ENCODE data around the gene ZNF598. TPM values are rescaled to one million over a fixed set of nuclear protein-coding genes. Genes with fewer than 3 reads are reported as not detected.

Gene ZNF598
- total RNA-seq, 1 donor from 2014 or later: 42.1 TPM

DNA sequence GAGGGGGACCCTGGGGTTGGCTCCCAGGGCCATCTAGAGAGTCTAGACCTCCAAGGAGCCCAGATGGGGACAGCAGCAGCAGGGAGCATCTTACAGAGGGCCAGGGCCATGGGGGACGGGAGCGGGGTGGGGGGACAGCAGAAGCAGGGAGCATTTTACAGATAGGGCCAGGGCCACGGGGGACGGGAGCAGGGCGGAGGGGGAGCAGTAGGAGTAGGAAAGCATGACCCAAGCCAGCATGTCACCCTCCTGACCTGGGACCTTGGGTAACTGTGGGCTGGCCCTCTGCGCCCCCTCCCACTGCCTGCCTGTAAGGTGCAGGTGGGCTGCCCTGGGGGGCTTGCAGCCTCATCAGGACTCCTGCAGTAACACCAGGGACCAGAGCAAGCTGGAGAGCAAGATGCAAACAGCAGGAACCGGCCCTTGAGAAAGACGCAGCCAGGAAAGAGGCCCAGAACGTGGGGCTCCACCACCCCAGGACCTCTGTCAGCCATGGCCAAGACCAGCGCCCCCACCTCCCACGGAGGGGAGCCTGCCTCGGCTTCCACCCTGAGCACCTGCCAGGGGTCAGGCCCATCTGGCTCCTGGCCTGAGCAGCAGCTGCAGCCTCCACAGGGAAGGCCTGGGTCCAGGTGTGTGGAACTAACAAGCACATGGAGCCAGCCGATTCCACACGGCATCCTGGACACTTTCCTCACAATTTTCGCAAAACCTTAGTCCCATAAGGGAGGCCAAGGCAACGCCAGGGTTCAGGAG is 2.4 kb downstream of the ZNF598 start:
- DNase-seq (ENCODE audit: low spot score): no peak

DNA sequence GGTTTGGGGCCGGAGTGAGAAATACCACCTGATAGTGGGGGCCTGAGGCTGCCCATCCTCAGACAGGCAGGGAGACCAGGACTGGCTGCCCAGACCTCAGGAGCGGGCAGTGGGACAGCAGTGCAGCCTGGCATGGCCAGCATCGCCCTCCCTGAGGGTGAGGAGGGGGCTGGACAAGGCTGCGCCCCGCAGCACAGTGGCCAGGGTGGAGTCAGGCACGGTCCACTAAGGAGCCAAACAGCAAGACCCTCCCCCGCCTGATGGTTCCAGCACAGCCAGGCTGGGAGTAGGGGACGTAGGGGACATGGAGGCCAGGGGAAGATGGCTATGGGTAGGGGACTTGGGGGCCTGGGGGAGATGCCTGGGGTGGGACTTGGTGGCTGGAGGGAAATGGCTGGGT is 3.3 kb downstream of the ZNF598 start:
- no peak for DNase-seq (ENCODE audit: low spot score)

DNA sequence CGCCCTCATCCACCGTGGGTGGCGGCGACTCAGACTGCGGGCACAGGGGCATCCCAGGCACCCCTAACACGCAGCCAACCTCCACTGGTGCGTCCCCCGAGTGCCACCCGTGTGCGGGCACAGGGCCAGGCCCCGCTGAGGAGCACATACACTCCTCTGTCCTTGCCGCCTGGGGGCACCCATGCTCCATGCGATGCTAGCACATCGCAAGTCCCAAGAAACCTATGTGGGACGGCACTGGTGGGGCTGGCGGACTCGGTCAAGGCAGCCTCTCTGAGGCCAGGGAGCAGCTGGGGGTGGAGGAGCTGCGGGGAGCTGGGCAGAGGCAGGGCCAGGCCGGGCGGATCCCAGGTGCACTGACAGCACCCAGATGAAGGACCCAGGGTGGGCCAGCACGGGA is 4.0 kb downstream of the ZNF598 start:
- no peak for DNase-seq (ENCODE audit: low spot score)

DNA sequence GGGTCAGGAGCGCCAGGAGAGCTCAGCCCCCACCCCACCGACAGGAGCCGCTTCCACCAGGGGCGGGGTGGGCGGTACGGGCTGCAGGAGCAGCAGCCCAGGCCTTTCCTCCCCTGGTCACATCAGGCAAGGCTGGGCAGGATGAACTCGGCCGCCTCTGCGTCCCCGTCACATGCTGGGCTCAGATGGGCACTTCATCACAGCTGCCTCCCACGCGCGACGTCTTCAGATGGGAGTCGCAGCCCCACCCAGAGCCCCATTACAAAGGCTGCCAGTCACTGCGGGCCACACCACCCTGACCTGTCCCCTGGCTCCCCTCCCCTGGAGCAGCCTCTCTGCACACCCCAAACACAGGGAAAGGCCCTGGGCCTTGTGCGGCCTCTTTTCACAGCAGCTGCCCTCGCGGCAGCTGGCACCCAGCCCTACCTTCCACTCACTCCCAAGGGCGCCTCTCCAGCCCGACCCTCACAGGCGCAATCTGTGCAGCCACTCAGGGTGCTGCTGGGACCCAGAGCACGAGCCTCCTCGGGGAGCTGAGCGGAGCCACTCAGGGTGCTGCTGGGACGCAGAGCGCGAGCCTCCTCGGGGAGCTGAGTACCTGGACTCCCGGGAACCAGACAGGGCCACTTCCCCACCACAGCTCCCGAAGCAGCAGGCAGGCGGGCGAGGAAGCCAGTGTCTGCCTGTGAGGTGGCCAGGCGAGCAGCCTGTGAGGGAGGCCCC is 4.7 kb downstream of the ZNF598 start:
- DNase-seq (ENCODE audit: low spot score): no peak

DNA sequence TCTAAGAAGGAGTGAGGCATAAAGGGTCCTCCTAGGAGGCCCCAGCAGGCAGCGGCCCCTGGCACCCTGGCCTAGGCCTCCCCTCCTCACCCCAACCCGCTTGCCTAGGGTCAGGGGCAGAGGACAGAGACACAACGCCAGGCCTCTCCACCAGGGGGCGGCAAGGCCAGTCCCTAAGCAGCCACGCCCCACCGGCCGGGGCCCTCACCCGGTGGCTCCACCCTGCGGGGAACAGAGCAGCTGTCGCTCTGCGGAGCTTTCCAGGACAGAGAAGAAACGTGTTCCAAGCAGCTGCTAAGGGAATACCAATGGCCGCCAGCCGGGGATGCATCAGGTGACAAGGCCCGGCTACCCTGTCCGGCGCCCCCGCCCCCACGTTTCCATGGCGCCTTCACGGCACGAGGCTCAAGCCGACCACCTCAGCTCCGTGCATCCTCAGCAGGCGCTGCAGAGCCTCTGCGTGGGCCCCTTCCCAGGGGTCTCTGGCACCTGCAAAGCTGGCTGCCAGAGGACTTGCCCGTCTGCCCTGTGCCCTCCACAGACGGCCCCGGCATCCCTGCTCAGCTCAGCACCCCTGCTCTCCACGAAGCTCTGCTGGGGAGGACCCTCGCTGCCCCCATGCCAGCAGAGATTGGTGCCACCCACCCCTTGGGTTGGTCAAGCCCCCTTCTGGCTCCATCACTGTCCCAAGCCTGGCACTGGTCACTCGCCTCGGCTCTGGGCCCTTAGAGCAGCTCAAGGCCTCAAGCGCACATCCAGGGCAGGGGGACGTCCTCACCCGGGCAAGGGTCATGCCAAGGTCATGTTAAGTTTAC is 5.6 kb downstream of the ZNF598 start:
- peak; percentile 82 for DNase-seq (ENCODE audit: low spot score)

DNA sequence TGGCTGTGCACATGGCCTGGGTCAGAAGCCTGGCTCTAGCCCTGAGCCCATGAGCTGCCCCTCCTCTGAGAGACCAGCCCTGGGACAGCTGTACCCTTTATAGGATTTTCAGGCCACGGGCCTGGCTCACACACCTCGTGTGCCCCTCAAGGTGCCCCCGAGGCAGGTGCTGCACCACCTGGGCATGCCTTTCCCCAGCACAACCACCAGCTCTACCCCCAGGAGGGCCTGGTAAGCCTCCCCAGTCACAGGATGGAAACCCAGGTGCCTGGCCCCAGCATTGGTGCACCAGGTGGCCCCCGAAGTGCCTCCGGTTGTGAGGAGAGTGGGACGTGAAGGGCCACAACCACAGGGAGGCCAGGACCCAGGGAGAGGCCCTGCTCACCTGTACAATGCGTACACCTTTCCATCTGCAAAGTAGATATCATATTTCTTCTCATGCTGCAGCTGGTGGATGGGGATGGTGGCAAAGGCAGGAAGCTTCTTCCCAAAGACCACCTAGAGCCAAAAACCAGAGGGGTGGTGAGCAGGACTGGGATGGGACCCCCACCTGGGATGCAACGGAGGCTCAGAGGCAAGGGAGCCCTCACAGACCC is 6.3 kb downstream of the ZNF598 start:
- no peak for DNase-seq (ENCODE audit: low spot score)

DNA sequence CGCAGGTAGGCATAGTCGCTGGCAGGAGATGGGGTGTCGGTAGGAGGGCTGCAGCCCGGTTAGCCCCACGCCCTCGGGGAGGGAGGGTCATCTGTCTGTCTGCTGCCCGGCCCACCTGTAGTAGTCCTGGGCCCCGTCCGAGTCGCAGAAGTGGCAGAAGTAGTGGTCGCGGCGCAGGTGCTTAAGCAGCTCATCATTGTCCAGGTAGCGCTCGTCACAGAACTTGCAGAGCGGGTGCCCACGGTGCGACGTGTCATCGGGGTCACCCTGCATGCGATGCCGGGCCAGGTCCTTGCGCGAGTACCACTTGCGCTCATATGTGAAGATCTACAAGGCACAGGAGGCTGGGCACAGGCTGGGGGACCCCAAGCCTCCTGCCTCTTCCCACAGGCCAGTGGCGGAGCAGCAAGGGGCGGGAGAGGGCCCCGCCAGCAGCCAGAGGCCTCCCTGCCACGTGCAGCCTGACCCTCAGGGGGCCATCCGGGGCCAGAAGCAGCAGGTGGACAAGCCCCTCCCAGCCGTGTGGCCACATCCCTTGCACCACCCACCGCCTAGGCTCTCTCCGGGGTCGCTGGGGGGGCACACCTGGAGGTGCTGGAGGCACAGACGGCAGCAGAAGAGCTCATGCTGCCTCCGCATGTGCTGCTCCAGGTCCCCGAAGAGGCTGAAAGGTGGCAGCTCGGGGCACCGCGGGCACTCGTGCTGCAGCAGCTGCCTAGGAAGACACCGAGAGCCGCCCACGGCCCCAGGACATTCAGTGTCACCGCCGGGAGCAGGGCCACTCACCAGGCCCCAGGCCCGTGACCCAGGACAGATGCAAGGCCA is 7.0 kb downstream of the ZNF598 start:
- no peak for DNase-seq (ENCODE audit: low spot score)

DNA sequence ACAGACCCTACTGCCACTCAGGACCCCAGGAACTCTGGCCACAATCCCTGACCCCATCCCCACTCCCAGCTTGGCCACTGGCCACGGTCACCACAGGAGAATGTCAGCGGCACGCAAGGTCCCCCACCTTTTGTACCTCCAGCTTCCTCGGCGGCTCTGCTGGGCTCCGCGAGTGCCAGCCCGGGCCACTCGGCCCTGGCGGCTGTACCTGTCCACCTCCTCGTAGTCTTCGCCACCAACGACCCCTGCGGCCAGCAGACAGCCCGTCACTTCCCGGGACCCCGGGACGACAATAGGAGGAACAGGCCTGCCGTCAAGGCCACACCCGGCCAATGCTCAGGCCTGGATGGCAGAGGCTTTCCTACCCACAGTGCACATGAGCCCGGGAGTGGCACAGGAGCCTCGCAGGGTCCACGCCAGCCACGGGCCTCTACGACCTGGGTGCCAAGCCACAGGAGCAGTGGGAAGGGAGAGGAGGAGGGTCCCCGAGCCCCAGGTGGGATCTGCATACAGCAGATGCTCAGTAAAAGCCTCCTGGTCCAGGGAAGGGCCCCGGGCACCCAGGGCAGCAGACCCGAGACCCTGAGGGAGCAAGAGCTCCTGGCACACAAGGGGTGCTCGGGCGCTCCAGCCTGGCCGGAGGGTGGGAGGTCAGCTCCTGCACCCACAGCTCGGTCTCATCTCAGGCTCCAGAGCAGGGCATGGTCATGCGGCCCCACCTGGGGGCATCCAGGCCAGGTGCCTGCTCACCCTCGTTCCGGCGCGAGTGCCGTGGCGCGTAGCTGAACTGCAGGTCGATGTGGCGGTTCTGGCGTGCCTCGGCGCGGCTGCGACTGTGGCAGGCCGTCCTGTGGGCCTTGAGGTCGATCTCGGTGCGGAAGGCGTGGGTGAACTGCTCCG is 7.9 kb downstream of the ZNF598 start:
- DNase-seq (ENCODE audit: low spot score): no peak

DNA sequence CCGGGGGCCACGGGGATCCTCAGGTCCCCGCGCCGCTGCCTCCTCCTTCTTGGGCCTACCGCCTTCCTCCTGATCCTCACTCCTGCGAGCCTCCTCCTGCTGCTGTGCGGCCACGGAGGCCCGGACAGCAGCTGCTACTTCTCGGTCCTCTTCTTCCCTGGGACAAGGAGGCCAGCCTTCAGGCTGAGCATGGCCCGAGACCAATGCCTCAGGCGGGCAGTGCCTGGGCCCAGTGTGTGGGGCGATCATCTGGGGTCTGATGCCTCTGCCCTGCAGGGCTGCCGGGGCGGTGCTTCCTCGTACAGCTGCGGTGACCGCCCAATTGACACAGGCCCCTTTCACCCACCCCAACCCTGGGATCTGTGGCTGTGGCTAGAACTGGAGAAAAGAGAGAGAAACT is 8.6 kb downstream of the ZNF598 start:
- DNase-seq (ENCODE audit: low spot score): no peak

DNA sequence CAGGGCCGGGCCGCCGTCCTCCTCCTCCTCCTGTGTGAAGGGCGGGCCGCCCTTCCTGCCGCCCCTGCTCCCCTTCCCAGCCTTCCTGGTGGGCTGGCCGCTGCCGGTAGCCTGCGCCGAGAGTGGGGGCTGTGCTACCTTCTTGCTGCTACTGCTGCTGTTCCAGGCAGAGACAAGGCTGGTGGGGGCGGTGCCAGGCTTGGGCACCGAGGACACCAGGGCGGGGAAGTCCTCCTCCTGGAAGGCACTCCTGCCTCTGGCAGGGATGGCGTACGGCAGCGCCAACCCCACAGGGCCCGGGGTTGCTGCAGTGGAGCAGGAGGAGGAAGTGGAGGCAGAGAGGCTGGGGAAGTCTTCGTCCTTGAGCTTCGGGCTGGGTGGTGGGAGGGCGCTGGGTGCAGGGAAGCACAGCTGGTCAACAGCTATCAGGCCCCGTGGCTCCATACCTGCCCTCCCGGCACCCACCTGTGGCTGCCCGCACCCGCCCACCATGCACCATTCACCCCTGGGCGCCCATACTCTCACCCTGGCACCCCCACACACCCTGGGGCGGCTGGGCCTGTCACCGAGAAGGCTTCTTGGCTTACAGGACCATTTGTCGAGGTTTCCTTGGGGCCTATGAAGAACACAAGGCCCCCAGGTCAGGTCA is 9.6 kb downstream of the ZNF598 start:
- DNase-seq (ENCODE audit: low spot score): no peak

DNA sequence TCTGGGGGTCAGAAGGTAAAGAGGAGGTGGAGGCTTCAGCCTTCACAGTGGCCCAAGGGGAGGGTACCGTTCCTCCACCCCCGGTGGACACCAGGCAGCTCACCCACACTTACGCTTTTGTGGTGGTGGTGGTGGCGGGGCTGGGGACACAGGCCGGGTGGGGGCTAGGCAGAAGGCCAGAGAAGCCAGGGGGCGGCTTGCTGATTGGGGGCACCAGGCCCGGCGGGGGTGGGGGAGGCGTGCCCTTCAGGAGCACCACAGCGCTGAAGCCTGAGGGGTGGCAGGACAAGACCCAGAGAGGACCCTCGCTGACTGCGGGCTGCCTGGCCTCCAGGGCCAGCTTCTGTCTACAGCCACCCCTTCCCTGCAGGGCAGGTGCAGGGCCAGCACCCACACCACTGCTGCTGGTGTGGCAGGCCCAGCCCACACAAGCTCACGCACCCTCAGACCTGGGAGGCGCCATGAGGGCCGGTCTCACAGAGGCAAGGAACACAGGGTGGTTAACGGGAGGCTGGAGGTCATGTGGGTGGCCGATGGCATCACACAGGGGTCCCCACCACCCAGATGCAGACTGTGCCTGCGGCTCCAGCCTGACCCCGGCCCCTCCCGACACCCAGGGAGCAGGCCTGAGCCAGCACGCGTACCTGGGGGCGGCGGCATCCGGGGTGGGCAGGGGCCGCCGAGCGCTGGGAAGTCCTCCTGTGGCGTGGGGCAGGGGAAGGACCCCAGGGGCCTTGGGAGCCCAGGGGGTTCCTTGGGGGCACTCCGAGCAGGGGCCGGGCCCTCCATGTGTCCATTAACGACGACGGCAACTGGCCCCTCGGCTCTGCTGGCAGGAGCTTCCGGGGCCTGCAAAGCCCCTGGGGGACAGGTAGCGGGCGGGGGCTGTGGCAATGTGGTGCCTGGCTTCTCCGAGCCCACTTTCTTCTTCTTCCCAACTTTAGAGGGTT is 10.5 kb downstream of the ZNF598 start:
- no peak for DNase-seq (ENCODE audit: low spot score)

DNA sequence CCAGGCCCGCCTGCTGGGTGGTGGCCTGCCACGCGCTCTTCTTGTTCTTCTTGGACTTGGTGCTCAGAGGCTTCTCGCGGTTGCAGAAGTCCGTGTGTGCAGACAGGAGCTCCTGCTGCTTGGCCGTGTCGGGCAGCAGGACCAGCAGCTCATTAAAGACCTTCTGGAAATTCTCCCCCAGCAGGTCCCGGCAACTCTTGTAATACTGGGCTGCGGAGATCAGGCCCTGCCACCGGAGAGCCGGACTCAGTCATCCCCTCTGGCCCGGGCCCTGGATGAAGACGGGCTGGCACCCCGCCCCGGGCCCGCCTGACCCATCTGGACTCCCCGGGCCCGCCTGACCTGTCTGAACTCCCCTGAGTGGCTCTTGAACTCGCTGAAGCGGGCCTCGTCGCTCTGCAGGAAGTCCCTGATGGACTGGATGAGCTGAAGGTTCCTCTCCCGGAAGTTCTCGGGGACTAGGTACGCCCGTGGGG is 11.2 kb downstream of the ZNF598 start:
- DNase-seq (ENCODE audit: low spot score): no peak

DNA sequence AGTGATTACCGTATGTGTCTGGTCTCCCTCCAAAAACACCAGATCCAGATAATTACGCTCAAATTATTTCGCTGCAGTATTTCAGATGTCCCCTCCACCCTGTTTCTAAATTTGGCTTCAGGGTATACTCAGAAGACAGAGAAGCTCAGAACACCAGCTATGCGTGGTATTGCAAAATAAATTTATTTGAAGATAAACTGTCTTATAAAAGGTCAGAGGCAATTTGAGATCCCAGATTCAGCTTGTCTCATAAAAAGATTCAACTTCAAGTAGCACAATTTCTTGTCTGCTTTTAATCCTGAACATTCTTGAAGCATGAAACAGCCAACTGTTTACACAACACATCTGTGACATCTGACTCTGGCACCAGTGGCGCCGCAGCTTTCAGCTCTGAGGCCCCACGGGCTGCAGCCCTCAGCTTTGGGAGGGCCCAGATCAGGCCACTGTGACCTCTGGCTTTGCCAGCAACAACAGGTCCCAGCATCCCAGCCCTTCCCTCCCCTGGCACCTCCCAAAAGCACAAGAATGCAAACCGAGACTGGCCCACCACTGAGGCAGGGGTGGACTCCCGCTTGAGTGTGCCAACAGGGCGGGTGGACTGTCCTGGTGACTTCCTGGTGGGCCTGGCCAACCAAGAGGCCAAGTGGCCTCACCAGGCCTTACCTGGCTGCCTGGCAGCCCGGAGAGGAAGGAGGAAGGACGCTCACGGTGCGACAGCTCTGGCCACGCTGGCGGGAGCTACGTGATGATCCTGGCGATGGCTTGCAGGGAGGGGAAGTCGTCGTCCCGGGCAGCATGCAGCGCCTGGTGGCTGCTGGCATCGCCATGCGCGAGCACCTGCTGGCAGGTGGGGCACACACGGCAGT is 11.9 kb downstream of the ZNF598 start:
- DNase-seq (ENCODE audit: low spot score): no peak

DNA sequence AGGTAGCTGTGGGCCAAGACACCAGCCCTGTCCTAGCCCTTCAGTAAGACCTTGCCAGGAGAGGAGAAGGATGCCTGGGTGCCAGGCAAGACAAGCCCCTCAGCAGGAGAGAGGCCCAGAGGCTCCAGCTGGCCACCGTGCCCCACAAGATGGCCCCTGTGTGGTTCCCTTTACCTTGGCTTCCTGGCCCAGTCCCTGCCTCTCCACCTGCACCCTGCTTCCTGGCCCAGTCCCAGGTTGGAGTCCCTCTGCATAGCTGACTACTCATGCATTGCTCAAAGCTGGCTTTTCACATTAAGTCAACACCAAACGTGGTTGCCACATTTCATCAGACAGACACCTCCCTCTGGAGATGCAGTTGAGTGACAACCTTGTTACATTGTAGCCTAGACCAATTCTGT is 15.9 kb downstream of the ZNF598 start:
- no peak for DNase-seq (ENCODE audit: low spot score)

DNA sequence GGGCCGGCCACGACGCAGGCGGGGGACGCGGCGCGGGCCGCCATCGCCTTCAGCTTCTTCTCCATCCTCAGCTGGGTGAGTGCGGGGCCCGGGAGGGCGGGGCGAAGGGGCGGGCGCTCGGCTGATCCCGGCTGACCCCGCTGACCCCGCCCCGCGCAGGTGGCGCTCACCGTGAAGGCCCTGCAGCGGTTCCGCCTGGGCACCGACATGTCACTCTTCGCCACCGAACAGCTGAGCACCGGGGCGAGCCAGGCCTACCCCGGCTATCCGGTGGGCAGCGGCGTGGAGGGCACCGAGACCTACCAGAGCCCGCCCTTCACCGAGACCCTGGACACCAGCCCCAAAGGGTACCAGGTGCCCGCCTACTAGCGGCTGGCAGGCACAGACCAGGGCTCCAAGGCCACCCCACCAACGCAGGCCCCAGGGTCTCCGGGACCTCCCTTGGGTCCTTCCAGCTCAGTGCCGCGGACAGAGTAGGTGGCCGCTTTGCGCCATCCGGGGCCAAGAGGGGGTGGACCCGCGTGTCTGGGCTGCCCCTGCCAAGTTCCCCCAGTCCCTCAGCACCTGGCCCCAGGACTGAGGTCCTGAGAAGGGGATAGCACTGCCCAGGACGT is 16.8 kb downstream of the ZNF598 start:
- no peak for DNase-seq (ENCODE audit: low spot score)

DNA sequence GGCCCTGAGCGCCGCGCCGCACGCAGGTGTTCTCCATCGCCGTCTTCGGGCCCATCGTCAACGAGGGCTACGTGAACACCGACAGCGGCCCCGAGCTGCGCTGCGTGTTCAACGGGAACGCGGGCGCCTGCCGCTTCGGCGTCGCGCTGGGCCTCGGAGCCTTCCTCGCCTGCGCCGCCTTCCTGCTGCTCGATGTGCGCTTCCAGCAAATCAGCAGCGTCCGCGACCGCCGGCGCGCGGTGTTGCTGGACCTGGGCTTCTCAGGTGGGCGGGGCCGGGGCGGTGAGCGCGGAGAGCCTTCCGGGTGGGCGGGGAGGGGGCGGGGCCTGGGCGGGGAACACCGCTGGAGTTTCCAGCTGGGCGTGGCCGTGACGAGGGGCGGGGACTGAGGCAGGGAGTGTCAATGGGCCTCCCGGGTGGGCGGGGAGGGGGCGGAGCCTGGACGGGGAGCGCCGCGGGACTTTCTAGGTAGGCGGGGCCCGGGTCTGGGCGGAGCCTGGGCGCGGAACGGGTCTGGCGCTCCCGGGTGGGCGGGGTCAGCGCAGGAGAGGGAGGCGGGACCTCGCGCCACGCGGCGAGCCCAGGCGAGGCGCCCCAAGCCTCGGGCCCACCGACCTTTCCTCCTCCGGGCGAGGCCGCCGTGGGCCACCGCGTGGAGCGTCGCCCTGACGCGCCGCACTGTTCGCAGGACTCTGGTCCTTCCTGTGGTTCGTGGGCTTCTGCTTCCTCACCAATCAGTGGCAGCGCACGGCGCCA is 17.5 kb downstream of the ZNF598 start:
- peak; percentile 97 for DNase-seq (ENCODE audit: low spot score)
